SU-DHL-6 (cell line): ENCODE data around the gene CCDC63.
"Not testable (repeated sequence)": the region's sequence is repeated elsewhere in the genome, so short reads cannot be mapped to it uniquely, and the experiment has no call there.

Source experiments
- CTCF ChIP-seq: fragments of 200-600 bp; sonication (generic); IDR thresholded peaks from one replicate; pipeline ENCODE4 v1.5.1; 2017; ENCODE audit warnings: antibody characterized with exemption, mild to moderate bottlenecking, low read length, moderate library complexity; ENCODE audit not compliant: insufficient read depth, poor library complexity, severe bottlenecking
- EZH2phosphoT487 ChIP-seq: fragments of 200-600 bp; sonication (generic), shearing (Covaris generic); conservative IDR thresholded peaks from 2 replicates; pipeline ENCODE4 v1.6.1; 2018; ENCODE audit warnings: mild to moderate bottlenecking, antibody characterized with exemption, low read length, moderate library complexity, mixed read lengths

DNA sequence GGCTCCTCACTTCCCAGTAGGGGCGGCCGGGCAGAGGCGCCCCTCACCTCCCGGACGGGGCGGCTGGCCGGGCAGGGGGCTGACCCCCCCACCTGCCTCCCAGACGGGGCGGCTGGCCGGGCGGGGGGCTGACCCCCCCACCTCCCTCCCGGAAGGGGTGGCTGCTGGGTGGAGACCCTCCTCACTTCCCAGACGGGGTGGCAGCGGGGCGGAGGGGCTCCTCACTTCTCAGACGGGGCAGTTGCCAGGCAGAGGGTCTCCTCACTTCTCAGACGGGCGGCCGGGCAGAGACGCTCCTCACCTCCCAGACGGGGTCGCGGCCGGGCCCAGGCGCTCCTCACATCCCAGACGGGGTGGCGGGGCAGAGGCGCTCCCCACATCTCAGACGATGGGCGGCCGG lies 104.1 kb downstream of the CCDC63 start:
- not testable (repeated sequence) for TF ChIP-seq CTCF, EZH2phosphoT487
